OCI-M2 (cell line): ENCODE data around the gene MAN2B1.
"Not testable (repeated sequence)": the region's sequence is repeated elsewhere in the genome, so short reads cannot be mapped to it uniquely, and the experiment has no call there.

Experiments used
- DNase-seq: peaks from one replicate; lab custom pipeline; 2025; ENCODE audit not compliant: unreplicated experiment; lab: John Stamatoyannopoulos, UW

MAN2B1 gene

DNA sequence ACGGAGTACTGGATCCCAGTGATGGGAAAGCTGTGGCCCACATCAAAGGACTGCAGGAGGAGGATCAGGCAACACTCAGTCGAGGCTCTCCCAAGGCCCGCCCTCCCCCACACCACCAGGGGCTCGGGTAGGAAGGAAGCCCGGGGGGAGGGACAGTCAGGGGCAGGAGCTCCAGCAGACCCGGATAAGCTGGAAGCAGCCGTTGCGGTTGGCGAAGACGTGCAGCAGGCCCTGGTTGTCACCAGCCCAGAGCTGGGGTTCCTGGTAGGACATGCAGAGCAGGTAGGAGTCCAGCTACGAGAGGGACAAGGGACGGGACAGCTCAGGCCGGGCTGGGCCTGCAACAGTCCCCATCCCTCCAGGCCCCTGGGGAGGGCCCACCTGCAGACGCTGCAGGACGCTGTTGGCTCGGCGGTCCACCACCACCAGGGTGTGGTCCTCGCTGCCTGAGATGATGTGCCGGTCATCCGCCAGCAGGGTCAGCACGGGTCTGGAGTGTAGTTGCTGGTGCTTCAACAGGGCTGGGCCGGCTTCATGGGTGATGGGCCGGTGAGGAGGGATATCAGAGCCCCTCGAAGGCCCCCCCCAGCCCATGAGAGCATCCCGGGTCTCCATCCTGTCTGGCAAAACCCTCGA lies 23.2 kb upstream of the MAN2B1 start:
- DNase-seq = no peak

DNA sequence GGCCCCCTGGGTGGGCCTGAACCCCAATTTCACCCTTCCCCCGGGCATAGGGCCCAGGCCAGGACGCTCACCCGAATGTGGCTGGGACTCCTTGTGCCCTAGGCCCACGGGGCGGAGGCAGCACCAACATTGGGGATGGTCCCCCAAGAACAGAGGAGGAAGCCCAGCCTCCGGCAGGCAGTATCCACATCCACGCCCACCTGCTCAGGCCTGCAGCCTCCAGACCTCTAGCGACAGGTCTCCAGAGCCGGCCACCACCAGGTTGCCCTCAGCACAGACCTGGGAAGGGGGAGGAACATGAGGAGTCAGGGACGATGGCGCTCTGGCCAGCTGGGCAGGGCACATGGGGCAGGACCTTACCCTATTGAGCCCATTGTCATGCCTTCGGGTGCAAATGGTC lies 22.5 kb upstream of the MAN2B1 start:
- no peak for DNase-seq

DNA sequence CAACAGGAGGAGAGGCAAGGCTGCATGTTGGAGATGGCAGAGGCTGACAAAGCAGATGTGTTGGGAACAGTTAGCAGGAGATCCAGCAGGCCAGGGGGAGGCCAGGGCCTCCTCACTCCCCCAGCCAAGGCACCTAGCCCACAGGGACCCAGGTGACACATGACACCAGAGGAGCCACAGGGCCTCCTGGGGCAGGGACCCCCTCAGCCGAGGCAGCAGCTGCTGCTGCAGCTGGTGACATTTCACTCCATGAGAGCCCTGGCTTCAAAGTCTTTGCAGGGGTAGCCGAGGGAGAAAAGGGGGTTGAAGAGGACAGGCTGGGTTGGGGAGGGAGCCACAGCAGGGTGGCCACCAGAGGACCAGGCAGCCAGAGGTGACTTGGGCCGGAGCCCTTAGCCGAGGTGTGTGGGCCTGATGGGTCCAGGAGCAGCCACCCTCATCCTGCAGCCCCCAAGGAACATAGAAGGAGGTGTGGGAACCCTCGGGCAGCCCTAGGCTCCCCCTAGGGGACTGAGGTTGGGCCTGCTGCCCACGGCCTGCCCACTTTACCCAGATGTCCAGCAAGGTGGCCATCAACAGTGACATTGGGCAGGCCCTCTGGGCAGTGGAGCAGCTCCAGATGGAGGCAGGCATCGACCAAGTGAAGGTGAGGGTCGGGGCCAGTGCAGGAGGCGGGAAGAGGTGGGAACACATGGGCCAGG lies 21.1 kb upstream of the MAN2B1 start, which contains the start of gene GNG14:
Gene GNG14, plus strand, starts transcription at position 503 of the 701 bp plus-strand sequence. Its CDS starts 51 bp downstream, at position 554.
- no peak for DNase-seq

DNA sequence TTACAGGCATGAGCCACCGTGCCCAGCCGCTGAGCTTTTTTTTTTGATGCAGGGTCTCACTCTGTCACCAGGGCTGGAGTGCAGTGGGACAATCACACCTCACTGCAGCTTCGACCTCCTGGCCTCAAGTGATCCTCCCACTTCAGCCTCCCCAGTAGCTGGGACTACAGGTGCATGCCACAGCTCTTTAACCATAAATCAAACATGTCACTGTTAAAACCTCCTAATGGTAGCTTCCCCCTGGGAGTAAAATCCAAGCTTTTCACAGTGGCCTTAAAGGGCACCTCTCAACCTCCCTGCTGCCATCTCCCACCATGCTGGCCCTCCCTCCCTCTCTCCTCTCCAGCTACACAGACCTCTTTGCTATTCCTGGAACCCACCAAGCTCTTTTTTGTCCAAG lies 19.3 kb upstream of the MAN2B1 start:
- DNase-seq = no peak

DNA sequence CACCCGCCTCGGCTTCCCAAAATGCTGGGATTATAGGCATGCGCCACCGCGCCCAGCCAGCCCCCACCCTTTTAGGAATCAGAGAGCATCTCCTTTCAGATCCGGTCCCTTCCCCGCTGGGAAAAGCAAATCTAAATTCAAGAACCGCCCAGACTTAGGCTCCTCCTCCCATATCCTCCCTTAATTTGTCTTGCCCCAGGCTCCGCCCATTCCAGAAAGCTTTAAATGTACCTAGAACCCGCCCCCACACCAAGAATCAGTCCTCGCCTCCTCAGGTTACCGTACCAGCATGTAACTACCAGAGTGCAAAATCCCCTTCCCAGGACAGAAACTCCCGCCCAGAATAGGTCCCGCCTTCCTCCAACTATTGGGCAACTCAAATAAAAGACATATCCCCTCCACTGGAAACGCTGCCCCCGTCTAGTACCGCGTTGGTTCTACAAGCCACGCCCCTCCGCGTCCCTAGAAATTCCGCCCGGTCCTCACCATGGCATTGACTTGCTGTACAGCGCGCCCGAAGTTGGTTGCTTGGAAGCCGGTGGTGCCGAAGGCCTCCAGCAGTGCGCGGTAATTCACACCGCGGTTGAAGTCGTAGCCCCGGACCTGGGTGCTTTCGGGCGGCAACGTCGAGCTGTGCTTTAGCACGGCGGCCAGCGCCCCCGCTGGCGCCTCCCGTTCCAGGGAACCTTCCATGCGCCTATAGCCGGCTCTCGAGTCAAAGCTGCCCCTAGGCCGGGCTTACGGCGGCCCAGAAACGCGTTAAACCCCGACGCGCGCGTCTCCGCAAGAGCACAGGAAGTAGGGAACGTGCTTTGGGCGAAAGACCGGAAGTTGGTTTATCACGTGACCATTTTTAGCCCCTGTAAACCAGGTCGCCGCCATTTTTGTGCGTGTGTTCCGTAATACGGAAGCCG lies 14.8 kb upstream of the MAN2B1 start, which contains the start of gene DHPS:
Gene DHPS, minus strand, starts transcription at position 807 of the 914 bp plus-strand sequence. Its CDS starts 114 bp downstream, at position 693.
- peak; percentile 99 for DNase-seq

DNA sequence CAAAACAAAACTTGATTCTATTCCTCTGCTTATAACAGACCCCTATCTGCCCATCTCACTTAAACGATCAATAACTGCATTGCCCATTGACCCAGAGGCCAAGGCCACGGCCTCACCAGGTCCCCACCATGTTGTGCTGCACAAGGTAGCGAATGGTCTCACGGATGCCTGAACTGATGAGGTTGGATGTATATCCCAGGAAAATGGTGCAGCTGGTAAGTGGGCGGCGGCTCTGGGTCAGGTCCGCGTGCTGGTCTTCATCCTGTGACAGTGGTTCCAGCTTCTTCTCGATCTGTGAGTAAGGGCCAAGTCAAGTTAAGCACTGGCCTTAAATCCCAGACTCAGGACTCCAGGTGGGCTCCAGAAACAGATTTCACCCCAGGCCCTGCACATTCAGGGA lies 13.5 kb upstream of the MAN2B1 start:
- no peak for DNase-seq

DNA sequence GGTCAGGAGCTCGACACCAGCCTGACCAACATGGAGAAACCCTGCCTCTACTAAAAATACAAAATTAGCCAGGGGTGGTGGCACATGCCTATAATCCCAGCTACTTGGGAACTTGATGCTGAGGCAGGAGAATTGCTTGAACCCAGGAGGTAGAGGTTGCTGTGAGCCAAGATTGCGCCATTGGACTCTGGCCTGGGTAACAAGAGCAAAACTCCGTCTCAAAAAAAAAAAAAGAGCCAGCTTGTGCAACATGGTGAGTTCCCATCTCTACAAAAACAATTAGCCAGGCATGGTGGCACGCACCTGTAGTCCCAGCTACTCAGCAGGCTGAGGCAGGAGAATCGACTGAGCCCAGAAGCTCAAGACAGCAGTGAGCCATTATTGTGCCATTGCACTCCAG lies 11.5 kb upstream of the MAN2B1 start:
- not testable (repeated sequence) for DNase-seq

DNA sequence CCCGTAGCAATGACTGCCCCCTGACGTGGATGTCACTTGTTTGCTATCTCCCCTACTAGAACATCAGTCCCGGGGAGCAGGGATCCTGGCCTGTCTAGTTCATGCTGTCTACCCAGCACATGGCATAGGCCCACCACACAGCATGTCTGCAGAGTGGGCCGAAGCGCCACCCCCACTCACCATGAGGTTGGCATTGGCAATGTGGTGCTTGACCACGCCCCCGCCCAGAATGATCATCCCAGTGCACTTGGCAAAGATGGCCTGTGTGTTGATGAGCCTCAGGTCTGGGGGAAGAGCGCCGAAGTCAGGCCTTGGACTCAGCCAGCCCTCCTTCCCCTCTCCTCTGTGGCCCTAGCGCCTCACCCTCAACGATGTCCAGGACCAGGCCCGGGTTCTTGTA lies 10.4 kb upstream of the MAN2B1 start:
- no peak for DNase-seq

DNA sequence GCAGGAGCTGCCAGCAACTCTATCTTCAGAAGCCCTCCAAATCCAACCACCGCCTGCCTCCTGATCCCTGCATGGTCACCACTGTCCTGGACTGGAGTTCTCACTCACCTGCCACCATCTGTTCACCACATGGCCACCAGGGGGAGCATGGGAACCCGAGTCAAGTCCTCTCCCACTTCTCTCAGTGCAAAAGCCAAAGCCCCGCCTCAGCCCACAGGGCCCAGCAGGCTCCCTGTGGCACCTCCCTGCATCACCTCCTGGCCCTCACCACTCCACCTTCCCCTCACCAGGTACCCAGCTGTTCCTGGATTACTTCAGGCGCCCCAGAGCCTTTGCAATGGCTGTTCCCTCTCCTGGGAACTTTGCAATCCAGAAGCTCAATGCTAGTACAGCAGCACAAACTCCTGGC lies 9.8 kb upstream of the MAN2B1 start:
- peak; percentile 75 for DNase-seq

DNA sequence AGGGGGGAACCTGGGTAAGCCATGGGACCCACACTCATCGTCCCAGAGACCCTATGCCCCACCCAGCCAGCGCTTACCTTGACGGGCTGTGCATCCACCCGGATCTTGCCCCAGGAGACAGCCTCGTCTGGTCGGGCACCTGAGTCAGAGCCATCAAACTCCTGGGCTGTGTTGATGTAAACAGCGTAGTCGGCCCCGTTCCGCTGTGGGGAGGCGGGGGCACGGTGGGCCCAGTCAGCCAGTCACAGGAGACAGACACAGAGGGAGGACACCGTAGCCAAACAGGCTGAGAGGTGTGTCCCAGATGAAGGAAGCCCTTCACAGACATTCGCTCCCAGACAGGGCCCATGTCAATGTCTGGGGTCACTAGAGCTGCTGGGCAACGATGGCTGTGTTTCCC lies 9.4 kb upstream of the MAN2B1 start:
- DNase-seq = no peak

DNA sequence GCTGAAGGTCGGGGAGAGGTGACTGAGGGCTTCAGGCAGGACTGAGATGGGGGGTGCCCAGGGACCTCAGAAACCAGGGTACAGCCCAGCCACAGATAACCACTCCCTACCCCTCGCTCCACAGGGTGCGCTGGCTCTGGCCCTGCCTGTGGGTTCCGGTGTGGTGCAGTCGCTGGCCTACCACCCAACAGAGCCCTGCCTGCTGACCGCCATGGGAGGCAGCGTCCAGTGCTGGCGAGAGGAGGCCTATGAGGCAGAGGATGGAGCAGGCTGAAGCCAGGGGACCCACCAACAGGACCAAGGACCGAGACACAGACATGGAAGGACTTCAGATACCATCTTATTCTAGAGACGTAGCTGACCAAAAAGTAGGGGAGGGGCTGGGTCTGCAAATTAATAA lies 8.9 kb upstream of the MAN2B1 start:
- no peak for DNase-seq

DNA sequence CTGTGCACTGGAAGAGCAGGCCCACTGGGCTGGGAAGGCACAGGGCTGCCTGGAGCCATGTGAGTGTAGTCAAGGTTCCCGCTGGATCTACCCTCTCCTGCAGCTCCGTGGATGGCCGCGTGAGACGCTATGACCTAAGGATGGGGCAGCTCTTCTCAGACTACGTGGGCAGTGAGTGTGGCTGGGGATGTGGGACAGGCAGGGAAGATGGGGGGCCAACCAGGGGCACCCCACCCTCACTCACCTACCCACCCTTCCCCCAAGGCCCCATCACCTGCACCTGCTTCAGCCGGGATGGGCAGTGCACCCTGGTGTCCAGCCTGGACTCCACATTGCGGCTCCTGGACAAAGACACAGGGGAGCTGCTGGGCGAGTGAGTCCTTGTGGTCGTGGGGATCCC lies 6.2 kb upstream of the MAN2B1 start:
- no peak for DNase-seq

DNA sequence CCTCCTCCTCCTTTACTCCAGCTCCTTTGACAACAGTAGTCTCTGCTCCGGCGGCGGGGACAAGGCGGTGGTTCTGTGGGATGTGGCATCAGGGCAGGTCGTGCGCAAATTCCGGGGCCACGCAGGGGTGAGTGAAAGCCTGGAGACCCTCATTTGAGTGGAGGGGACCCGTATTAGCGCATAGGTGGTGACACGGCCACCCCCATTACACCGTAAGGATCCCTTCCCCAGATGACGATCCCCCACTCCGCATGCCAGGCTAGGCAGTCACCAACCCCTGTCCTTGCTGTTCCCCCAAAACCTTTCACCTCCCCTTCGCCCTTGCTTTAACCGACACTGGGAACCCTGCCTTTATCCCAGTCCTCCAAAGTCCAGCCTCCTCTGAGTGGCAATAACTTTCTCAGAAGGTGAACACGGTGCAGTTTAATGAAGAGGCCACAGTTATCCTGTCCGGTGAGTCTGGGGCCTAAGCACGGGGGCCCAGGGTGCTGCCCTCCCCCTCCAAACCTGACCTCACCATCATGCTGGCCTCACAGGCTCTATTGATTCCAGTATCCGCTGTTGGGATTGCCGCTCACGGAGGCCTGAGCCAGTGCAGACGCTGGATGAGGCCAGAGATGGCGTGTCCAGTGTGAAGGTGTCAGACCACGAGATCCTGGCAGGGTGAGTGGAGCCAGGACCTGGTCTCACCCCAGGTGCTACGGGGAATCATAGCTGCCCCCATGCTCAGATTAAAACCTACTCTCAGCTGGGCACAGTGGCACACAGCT lies 3.8 kb upstream of the MAN2B1 start:
- DNase-seq = no peak

DNA sequence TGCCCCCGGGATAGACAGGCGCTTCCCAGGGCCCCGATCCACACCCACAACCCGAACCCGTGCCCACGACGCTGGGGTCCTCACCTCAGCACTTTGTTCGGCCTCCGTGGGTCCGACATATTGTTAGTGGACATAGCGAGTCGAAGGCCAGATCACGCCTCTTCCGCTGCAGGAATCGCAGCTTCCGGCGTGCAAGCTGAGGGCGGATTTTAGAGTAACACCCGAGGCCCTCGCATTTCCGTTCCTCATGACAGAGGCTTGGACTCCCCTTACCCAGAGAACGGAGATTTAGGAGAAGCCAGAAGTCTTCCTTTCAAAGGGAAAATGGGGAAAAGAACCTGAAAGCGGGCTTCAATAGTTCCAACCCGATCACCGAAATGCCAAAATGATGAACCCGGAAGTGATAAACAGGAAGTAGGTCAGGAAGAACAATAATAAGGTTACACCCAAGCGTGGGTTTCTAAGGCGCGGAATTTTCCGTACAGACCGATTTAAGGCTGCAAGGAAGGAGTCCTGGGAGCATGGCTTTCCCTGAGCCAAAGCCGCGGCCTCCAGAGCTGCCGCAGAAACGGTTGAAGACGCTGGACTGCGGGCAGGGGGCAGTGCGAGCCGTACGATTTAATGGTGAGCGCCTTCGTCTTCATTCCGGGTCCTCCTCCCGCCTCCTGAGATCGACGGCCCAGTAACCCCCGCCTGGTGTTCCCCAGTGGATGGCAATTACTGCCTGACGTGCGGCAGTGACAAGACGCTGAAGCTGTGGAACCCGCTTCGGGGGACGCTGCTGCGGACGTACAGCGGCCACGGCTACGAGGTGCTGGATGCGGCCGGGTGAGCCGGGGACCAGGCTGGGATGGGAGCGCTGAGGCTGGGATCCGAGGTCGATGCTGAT lies 3.0 kb upstream of the MAN2B1 start:
- peak; percentile 96 for DNase-seq

DNA sequence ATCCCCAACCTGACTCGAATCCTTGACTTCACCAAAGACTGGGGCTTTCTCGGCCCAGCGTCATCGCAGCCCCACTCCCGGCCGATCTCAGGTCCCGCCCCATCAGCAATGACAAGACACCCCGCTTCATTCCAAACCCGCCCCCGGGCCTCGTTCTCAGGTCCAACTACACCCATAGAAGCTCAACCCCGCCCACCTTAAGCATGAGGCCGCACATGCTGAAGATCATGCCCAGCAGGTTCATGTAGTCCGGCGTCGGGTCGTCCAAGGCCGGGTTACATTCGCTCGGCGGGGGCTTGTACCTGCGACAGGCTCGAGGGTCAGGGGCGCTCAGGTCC lies 2.4 kb upstream of the MAN2B1 start:
- DNase-seq = no peak

DNA sequence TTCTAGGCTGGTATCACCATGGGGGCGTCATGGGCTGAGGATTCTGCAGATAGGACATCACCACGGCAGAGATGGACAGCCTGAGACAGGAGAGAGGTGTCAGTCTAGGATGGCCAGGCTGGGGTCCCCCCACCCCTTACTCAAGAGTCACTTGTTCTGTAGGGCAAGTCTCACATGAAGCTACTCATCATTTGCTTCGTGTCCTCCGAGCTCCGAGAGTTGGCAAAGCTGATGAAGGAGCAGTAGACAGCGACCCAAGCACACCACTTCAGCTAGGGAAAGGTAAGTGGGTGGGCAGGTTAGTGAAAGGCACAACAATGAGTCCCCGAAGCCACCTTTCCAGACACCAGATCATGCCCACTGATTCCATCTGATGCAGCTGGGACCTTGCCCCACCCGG lies 1.8 kb upstream of the MAN2B1 start:
- no peak for DNase-seq

DNA sequence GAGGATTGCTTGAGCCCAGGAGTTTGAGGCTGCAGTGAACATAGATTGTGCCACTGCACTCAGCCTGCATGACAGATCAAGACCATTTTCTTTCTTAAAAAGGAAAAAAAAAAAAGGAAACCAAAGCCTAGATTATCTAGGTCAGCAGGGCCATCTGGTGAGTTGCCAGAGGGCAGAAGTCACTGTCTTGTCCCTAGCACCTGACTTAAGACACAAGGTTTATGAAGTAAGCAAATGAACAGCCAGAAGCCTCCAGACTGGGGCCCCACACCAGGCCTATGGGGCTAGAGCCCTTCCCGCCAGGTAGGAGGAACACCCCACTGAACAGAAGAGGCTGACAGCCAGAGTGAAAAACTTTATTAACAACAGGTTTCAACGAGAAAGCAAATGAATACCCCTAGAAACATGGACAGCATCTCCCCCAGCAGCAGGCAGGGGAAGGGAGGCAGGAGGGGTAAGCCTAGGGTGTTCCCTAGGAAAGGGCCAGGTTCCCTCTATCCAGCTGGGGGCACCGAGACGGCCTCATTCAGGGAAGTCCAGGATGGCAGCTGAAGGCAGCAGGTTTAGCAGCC lies 1.3 kb upstream of the MAN2B1 start:
- no peak for DNase-seq

DNA sequence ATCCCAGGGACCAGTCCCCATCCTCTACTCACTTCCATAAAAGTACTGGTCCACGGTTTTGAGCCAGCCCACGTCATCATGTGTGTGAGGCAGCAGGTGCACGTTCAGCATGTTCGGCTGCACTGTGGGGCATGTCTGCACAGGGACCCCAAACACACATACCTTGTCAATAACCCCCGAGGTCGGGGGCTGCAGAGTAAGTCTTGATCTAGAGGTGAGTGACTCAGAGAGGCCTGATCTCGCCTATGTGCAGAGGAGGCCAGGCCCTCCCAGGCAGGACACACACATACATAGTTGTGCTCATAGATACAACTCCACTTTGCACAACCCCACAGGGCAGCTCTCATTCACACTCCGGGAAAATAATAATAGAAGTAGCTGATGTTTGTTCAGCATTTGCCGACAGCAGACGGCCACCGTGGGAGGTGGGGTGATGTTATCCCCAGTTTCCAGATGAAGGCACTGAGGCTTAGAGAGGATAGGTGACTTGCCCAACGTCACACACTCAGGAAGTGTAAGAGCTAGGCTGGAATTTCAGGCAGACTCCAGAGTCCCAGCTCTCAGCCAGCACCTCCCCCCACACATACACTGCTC lies 774 bp downstream of the MAN2B1 start:
- DNase-seq = no peak

DNA sequence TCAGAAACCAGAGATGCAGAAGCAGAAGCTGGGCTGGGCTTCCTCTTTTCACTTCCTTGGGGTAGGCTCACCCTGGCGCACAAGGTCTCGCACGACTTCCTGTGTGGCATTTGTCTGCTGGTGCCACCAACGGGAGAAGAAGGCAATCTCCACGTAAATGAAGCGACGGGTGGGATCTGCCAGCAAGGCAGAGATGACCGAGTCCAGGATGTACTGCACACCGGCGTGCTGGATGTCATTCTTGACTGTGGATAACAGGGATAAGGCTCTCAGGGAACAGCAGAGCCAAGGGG lies 1.3 kb downstream of the MAN2B1 start:
- no peak for DNase-seq
